Measurements from ENCODE around the gene VPS33B.
"Not testable (repeated sequence)": the region's sequence is repeated elsewhere in the genome, so short reads cannot be mapped to it uniquely, and the experiment has no call there.

Gene VPS33B

DNA sequence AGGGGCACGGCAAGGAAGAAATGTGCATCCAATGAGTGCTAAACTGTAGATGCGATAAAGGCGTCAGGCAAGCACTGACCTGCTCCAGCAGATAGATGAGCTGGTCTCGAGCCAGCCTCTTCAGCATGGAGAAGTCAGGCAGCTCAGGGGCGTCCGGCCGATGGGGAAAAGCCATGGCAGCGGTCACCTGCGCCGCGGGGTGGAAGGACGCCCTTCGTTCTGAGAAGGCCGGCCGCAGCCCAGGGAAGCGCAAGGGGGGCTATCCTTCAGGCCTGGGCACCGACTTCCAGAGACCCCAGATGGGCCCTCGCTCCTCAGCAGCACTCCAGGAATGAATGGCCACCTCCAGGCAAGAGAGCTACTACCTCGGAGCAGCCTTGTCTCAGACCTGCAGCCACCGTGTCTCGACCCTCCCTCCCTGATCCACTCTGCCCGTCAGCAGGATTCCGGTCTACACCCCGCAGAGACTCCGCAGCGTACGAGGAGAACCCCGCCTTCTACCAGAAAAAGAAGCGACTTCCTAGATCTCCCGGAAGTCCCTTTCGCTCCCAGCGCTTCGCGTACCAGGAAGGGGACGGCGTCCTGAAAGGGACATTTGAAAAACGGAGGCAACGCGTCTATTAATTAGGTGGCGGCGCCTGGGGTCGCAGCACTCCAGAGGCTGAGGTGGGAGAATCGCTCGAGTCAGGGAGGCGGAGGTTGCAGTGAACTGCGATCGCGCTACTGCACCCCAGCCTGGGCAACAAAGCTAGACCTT, at the start of gene VPS33B:
Gene VPS33B, minus strand, starts transcription at position 520 of the 757 bp plus-strand sequence. Its CDS starts 345 bp downstream, at position 175.
- DNase-seq = peak; percentile 74 to 83

GRCh38 chr15:91072161-91072560, 49.8 kb upstream of the VPS33B start:
- DNase-seq = no peak

- DNase-seq = no peak
These were observed 48.5 kb upstream of the VPS33B start for GRCh38 chr15:91070872-91071271.

DNA sequence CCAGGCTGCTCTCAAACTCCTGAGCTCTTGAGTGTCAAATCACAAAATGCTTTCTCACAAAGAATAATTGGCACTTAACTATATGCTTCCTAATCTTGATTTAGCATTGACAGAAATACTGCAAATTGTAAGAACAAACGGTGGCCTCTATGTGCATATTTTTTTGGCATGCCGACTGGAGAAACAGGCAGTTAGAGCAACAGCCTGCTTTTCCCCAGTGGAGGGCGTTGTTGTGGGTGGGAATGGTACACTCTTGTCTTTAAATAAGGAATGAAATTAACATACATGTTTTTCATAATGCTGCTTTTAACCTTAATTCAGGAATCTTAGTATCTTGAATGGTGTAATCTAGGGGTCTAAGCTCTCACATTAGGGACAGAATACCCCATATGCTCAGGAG, 46.6 kb upstream of the VPS33B start:
- no peak for DNase-seq

GRCh38 chr15:91068436-91068835, 46.0 kb upstream of the VPS33B start:
- DNase-seq = no peak

- DNase-seq = no peak
These were observed 44.6 kb upstream of the VPS33B start for GRCh38 chr15:91067036-91067435.

DNA sequence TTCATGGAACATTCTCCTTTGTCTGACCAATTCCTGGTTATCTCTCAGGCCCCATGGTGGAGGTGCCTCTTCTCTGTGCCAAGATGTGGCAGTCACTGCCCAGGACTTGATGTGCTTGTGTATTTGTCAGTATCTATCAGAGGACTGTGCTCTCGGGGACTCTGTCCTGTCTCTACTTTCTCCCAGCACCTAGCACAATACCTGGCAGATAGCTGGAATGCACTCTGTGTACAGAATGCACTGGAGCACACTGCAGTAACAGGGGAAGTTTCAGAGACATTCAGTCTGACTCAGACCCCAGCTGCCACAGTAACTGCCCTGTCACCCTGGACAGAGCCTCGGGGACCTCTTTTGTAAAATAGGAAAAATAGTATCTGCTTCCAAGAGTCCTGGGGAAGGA, 43.1 kb upstream of the VPS33B start:
- DNase-seq = no peak

DNA sequence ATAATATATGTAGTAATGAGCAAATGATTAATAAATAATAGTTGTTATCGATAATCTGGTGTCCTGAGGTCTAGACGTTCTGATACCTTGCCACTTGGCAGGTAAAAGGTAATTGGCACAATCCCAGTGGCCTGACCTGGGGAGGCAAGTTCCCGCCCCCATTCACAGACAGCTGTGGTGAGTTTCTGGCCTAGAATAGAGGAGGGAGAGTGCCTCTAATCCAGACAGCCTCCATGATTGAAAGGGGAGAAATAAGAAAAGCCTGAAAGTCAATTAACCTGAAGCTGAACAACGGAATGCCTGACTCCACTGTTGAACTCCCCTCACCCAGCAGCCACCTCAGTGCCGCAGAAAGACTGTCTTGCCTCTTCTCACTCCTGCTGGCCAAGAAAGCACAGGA, 39.6 kb upstream of the VPS33B start:
- DNase-seq = no peak

- DNase-seq = no peak
These were observed 38.8 kb upstream of the VPS33B start for GRCh38 chr15:91061230-91061629.

- DNase-seq = peak; percentile 54 to 66
These were observed 33.3 kb upstream of the VPS33B start for GRCh38 chr15:91055548-91056331.

- DNase-seq = no peak
These were observed 32.4 kb upstream of the VPS33B start for GRCh38 chr15:91054816-91055215.

- DNase-seq = no peak
These were observed 28.9 kb upstream of the VPS33B start for GRCh38 chr15:91051248-91051647.

GRCh38 chr15:91050128-91050455, 27.7 kb upstream of the VPS33B start:
- DNase-seq = no peak

- peak; percentile 60 to 76 for DNase-seq
These were observed 27.2 kb upstream of the VPS33B start for GRCh38 chr15:91049378-91050127.

- no peak for DNase-seq
These were observed 25.3 kb upstream of the VPS33B start for GRCh38 chr15:91047545-91048199.

DNA sequence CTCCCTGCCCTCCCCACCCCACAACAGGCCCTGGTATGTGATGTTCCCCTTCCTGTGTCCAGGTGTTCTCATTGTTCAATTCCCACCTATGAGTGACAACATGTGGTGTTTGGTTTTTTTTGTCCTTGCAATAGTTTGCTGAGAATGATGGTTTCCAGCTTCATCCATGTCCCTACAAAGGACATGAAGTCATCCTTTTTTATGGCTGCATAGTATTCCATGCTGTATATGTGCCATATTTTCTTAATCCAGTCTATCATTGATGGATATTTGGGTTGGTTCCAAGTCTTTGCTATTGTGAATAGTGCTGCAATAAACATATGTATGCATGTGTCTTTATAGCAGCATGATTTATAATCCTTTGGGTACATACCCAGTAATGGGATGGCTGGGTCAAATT, 23.7 kb upstream of the VPS33B start:
- not testable (repeated sequence) for DNase-seq

- DNase-seq = no peak
These were observed 22.7 kb upstream of the VPS33B start for GRCh38 chr15:91045065-91045464.

DNA sequence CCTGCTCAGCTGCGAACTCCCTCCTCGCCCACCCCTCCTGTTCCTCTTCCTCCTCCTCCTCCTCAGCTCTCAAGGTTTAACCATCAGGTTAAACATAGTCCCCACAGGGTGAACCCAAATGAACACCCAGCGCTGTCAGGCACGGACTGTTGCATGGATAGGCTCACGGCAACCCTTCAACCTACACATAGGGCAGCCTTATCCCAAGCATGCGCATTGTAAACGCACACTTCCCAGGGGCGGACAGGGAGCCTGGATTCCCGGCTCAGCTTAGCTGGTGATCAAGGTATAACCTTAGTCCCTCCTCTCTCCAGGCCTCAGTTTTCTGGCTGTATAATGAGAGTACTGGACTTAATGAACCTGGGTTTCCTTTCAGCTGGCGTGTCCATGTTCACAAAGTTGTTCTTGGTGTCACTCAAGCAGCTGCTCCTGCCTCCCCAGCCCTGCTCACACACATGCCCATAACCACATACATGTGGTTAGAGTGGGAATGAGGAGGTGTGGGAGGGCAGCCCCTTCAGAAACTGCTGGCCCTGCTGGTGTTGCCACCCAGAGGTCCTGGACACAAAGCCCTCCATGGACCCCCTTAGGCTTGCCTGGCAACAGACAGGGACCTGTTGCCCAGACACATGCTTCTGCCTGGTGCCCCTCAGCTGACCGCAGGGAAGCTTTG, 20.9 kb upstream of the VPS33B start:
- DNase-seq = no peak

DNA sequence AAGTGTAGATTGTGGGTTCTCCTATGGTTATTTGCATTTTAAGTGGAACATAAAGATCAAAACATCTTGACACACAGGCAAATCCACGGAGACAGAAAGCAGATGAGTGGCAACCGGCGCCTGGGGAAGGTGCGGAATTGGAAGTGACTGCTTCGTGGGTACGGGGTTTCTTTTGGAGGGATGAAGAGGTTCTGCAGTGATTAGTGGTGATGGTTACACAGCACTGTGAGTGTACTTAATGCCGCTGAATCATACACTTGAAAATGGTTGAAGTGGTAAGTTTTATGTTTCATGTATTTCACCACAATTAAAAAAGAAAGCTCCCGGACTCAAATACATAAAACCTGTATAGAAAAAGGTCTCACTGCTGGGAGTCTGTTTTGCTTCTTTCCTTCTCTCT, 18.5 kb upstream of the VPS33B start:
- no peak for DNase-seq

GRCh38 chr15:91039996-91040395, 17.6 kb upstream of the VPS33B start:
- DNase-seq = no peak

GRCh38 chr15:91032919-91033803, 10.8 kb upstream of the VPS33B start:
- DNase-seq = peak in 1 of 2 donors; percentile 6

Data from hippocampal formation (tissue), 2 donors.